Mesenchymal stem cell (in vitro differentiated cells and primary cell): ENCODE results near the gene SOSTDC1.
A peak's percentile ranks its signal among the peaks of the same experiment; 100 is the strongest.

Experiments used
- DNase-seq: peaks from one replicate; pipeline ENCODE4 v3.0.0-alpha.2; 2013
- H2AFZ ChIP-seq: one replicate; pipeline ENCODE4 v1.6.1; 2013; ENCODE audit warnings: low read depth, mild to moderate bottlenecking, control low read depth, inconsistent platforms, low read length, moderate library complexity
- H2AK5ac ChIP-seq: 2 replicates; pipeline ENCODE4 v1.6.1; 2013; ENCODE audit warnings: low read length, moderate library complexity, mild to moderate bottlenecking, inconsistent platforms; ENCODE audit not compliant: severe bottlenecking
- H2BK120ac ChIP-seq: one replicate; pipeline ENCODE4 v1.6.1; 2013; ENCODE audit warnings: low read depth, mild to moderate bottlenecking, inconsistent platforms, low read length, moderate library complexity
- H2BK12ac ChIP-seq, 2 experiments: one replicate each; pipeline ENCODE4 v1.6.1; 2013; ENCODE audit warnings: inconsistent platforms in 2 of 2, low read length in 2 of 2, mild to moderate bottlenecking in 2 of 2, moderate library complexity in 2 of 2, control low read depth in 1 of 2
- H2BK15ac ChIP-seq: one replicate; pipeline ENCODE4 v1.6.1; 2013; ENCODE audit warnings: mild to moderate bottlenecking, low read depth, inconsistent platforms; ENCODE audit not compliant: poor library complexity, severe bottlenecking
- H2BK5ac ChIP-seq: 2 replicates; pipeline ENCODE4 v1.6.1; 2013; ENCODE audit warnings: low read depth, mild to moderate bottlenecking, low read length, control low read depth, inconsistent platforms; ENCODE audit not compliant: poor library complexity, severe bottlenecking
- H3K14ac ChIP-seq, 2 experiments: one replicate each; pipeline ENCODE4 v1.6.1; 2013; ENCODE audit warnings: inconsistent platforms in 2 of 2, low read length in 2 of 2, control low read depth in 1 of 2, mild to moderate bottlenecking in 1 of 2, moderate library complexity in 1 of 2
- H3K18ac ChIP-seq, 2 experiments: one replicate each; pipeline ENCODE4 v1.6.1; 2013; ENCODE audit warnings: inconsistent platforms in 2 of 2, low read length in 2 of 2, control low read depth in 1 of 2, low read depth in 1 of 2, mild to moderate bottlenecking in 1 of 2
- H3K23ac ChIP-seq, 2 experiments: one replicate each; pipeline ENCODE4 v1.6.1; 2013; ENCODE audit warnings: inconsistent platforms in 2 of 2, low read length in 2 of 2, mild to moderate bottlenecking in 2 of 2, moderate library complexity in 2 of 2, control low read depth in 1 of 2
- H3K27ac ChIP-seq: 2 replicates; pipeline ENCODE4 v1.5.1; 2013; ENCODE audit warnings: mild to moderate bottlenecking, moderate library complexity, low read length, control low read depth, inconsistent platforms; ENCODE audit not compliant: poor library complexity, severe bottlenecking
- H3K27me3 ChIP-seq, 2 experiments: 2 replicates each; pipeline versions ENCODE4 v1.6.1 to v1.7.0; 2013; ENCODE audit warnings: low read length in 2 of 2, mild to moderate bottlenecking in 2 of 2, moderate library complexity in 2 of 2, control low read depth in 1 of 2, inconsistent platforms in 1 of 2; ENCODE audit not compliant: control insufficient read depth in 1 of 2, insufficient read depth in 1 of 2
- H3K36me3 ChIP-seq, 2 experiments: 2 replicates each; pipeline versions ENCODE4 v1.6.1 to v1.7.0; 2013; ENCODE audit warnings: low read length in 2 of 2, control low read depth in 1 of 2, inconsistent platforms in 1 of 2, low read depth in 1 of 2, mild to moderate bottlenecking in 1 of 2; ENCODE audit not compliant: insufficient read depth in 2 of 2, control insufficient read depth in 1 of 2
- H3K4ac ChIP-seq, 2 experiments: one replicate each; pipeline ENCODE4 v1.6.1; 2013; ENCODE audit warnings: inconsistent platforms in 2 of 2, low read length in 2 of 2, mild to moderate bottlenecking in 2 of 2, moderate library complexity in 2 of 2, control low read depth in 1 of 2, low read depth in 1 of 2
- H3K4me1 ChIP-seq: 2 replicates; pipeline ENCODE4 v1.6.1; 2013; ENCODE audit warnings: low read depth, low read length, control low read depth; ENCODE audit not compliant: control insufficient read depth, insufficient read depth
- H3K4me2 ChIP-seq: 2 replicates; pipeline ENCODE4 v1.6.1; 2013; ENCODE audit warnings: low read length, mild to moderate bottlenecking, inconsistent platforms; ENCODE audit not compliant: poor library complexity, severe bottlenecking
- H3K4me3 ChIP-seq, 2 experiments: 2 replicates each; pipeline versions ENCODE4 v1.5.1 to v1.7.0; 2013; ENCODE audit warnings: low read length in 2 of 2, mild to moderate bottlenecking in 2 of 2, control low read depth in 1 of 2, low read depth in 1 of 2; ENCODE audit not compliant: insufficient read depth in 1 of 2
- H3K79me1 ChIP-seq: replicated peaks from 2 replicates; pipeline ENCODE4 v1.6.1; 2013; ENCODE audit warnings: mild to moderate bottlenecking, control low read depth, low read length, inconsistent platforms; ENCODE audit not compliant: poor library complexity, severe bottlenecking
- H3K9ac ChIP-seq: 2 replicates; pipeline ENCODE4 v1.7.0; 2013; ENCODE audit warnings: mild to moderate bottlenecking, low read length, moderate library complexity
- H3K9me3 ChIP-seq: 2 replicates; pipeline ENCODE4 v1.7.0; 2013; ENCODE audit warnings: mild to moderate bottlenecking, low read length; ENCODE audit not compliant: control insufficient read depth
- H4K8ac ChIP-seq: one replicate; pipeline ENCODE4 v1.6.1; 2013; ENCODE audit warnings: inconsistent platforms, mild to moderate bottlenecking, low read length, moderate library complexity
- H4K91ac ChIP-seq: one replicate; pipeline ENCODE4 v1.6.1; 2013; ENCODE audit warnings: mild to moderate bottlenecking, low read length, inconsistent platforms
- WGBS: methylation state at CpG from one replicate; pipeline ENCODE4 v1.1.7; 2013; ENCODE audit warnings: mixed read lengths; 5-methylcytosine and 5-hydroxymethylcytosine counted together

SOSTDC1 gene

DNA sequence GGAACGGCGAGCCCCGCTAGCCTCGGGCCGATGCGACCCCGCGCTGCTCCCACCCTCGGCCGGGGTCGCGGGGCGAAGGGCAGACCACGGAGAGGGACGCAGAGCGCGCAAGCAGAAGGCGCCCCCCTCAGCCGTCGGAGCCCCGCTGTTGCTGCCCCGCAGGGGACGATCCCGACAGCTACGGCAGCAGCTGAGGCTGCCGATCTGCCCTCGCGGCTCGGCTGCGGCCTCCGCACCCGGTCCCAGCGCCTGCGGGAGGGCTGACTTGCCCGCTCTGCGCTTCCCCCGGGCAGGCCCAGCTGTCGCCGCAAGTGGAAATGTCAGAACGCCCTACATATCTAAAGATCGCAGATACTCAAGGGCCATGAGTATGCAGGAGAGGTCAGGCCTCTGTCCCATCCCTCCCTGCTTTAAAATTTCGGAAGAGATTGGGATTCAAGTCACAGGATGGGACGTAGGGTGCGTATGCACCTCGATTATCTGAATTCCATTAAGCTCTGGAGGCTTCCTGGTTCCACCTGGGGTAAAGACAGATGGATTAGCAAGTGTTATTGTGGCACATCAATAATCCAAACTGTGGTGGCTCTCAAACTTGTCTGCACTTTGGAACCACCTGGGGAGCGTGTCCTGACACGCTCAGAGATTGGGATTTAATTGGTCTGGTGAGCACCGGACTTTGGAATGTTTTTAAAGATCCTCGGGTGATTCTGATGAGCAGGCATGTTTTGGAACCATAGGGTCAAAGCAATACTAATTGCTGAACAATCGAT lies 44.0 kb downstream of the SOSTDC1 start, which contains the start of gene CRPPA:
TSS of gene CRPPA (minus strand) at position 206 of the 770 bp plus-strand sequence. CDS start 216 bp downstream, outside the sequence.
- Histone ChIP-seq H2AK5ac (peak within 1 kb of the TSS; percentile 61), H2BK120ac (peak within 1 kb of the TSS; percentile 99), H2BK5ac (peak within 1 kb of the TSS; percentile 100), H3K79me1 (peaks cover 11% of the 10 kb centered on the region), H3K23ac (peak within 1 kb of the TSS in 1 of 2 experiments; percentile 99), H3K4me1 (peaks cover 11% of the 10 kb centered on the region), H2BK12ac (peak within 1 kb of the TSS; percentile 63 to 67), H2AFZ (peak within 1 kb of the TSS; percentile 89), H3K4ac (peak within 1 kb of the TSS; percentile 92 to 99), H3K27ac (peak within 1 kb of the TSS; percentile 99), H3K14ac (peak within 1 kb of the TSS; percentile 59 to 96), H3K18ac (peak within 1 kb of the TSS; percentile 96 to 98), H4K91ac (peak within 1 kb of the TSS; percentile 99), H3K4me3 (peak within 1 kb of the TSS; percentile 65 to 82), H3K9ac (peak within 1 kb of the TSS; percentile 91), H4K8ac (peak within 1 kb of the TSS; percentile 100), H3K27me3 (no peaks in the 10 kb centered on the region), H3K9me3 (no peaks in the 10 kb centered on the region), H3K4me2 (peak within 1 kb of the TSS; percentile 88), H3K36me3 (no peaks in the 10 kb centered on the region), H2BK15ac (peak within 1 kb of the TSS; percentile 96)
- DNase-seq: peak; percentile 52
- WGBS: 4% methylated on average over 42 of the region's 50 CpGs

- Histone ChIP-seq H3K9me3 (no peaks in the 10 kb centered on the region), H3K27ac (peak overlapping the region; percentile 94), H2BK5ac (peak overlapping the region; percentile 100), H2AFZ (peak overlapping the region; percentile 89), H3K18ac (peak overlapping the region; percentile 96 to 98), H2AK5ac (peak overlapping the region; percentile 61), H4K8ac (peak overlapping the region; percentile 100), H3K36me3 (no peaks in the 10 kb centered on the region), H3K4me1 (peaks cover 13% of the 10 kb centered on the region), H2BK15ac (peak overlapping the region; percentile 96), H3K14ac (peak overlapping the region; percentile 59 to 96), H4K91ac (peak overlapping the region; percentile 99), H3K79me1 (peaks cover 11% of the 10 kb centered on the region), H3K4ac (peak overlapping the region; percentile 92 to 99), H2BK120ac (peak overlapping the region; percentile 99), H3K23ac (peak overlapping the region in 1 of 2 experiments; percentile 99), H3K9ac (peak overlapping the region; percentile 91), H3K27me3 (no peaks in the 10 kb centered on the region), H3K4me3 (peak overlapping the region; percentile 65 to 82), H3K4me2 (peak overlapping the region; percentile 88), H2BK12ac (peak overlapping the region in 1 of 2 experiments; percentile 37)
- DNase-seq: peak; percentile 89
- WGBS: under 1% methylated on average over 45 of the region's 56 CpGs
Measured at GRCh38 chr7:16420649-16421332, 44.7 kb downstream of the SOSTDC1 start.

- Histone ChIP-seq H3K14ac (no peak overlapping the region), H3K18ac (peak overlapping the region in 1 of 2 experiments; percentile 35), H3K4me2 (peak overlapping the region; percentile 37), H3K4me1 (peaks cover 13% of the 10 kb centered on the region), H2BK12ac (no peak overlapping the region), H2BK15ac (no peak overlapping the region), H3K4ac (no peak overlapping the region), H3K23ac (no peak overlapping the region), H2BK120ac (no peak overlapping the region), H4K91ac (no peak overlapping the region), H2BK5ac (no peak overlapping the region), H2AK5ac (no peak overlapping the region), H4K8ac (no peak overlapping the region), H3K27me3 (no peaks in the 10 kb centered on the region), H3K9ac (peak overlapping the region; percentile 91), H3K36me3 (no peaks in the 10 kb centered on the region), H2AFZ (peak overlapping the region; percentile 1), H3K4me3 (peak overlapping the region in 1 of 2 experiments; percentile 82), H3K27ac (peak overlapping the region; percentile 94), H3K9me3 (no peaks in the 10 kb centered on the region), H3K79me1 (peaks cover 11% of the 10 kb centered on the region)
- DNase-seq: no peak
- 13% methylated on average over 3 of the region's 3 CpGs for WGBS
Measured at GRCh38 chr7:16420329-16420648, 45.2 kb downstream of the SOSTDC1 start.

DNA sequence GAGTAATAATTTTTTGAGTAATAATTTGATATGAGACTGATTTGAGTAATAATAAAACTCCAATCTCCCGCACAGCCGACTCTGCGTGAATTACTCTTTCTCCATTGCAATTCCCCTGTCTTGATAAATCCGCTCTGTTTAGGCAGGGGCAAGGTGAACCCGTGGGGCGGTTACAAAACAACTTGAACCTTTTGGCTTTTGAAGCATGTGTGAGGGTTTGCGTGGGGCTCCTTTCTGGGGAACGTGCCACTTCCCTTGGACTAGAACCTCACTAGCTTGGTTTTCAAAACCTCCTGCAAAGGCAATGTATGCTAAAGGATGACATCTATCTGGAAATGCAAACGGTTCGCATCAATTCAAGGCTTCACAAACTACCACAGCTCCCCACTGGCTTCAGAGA lies 45.7 kb downstream of the SOSTDC1 start:
- no peaks in the 10 kb centered on the region for H3K9me3 ChIP-seq
- H3K4me3 ChIP-seq: peak overlapping the region in 1 of 2 experiments; percentile 82
- H4K8ac ChIP-seq: peak overlapping the region; percentile 14
- no peak overlapping the region for H2BK120ac ChIP-seq
- 89% methylated on average over 10 of the region's 10 CpGs for WGBS
- H3K18ac ChIP-seq: peak overlapping the region in 1 of 2 experiments; percentile 35
- no peak overlapping the region for H2BK12ac ChIP-seq
- peak overlapping the region; percentile 74 for H2AK5ac ChIP-seq
- H2BK5ac ChIP-seq: no peak overlapping the region
- peaks cover 11% of the 10 kb centered on the region for H3K79me1 ChIP-seq
- peak overlapping the region; percentile 37 for H3K4me2 ChIP-seq
- peaks cover 13% of the 10 kb centered on the region for H3K4me1 ChIP-seq
- H2BK15ac ChIP-seq: no peak overlapping the region
- peak overlapping the region; percentile 94 for H3K27ac ChIP-seq
- no peaks in the 10 kb centered on the region for H3K27me3 ChIP-seq
- no peak overlapping the region for H3K23ac ChIP-seq
- peak overlapping the region in 1 of 2 experiments; percentile 49 for H3K4ac ChIP-seq
- DNase-seq: no peak
- H2AFZ ChIP-seq: no peak overlapping the region
- peak overlapping the region; percentile 29 for H4K91ac ChIP-seq
- H3K9ac ChIP-seq: peak overlapping the region; percentile 91
- H3K36me3 ChIP-seq: no peaks in the 10 kb centered on the region
- no peak overlapping the region for H3K14ac ChIP-seq
